Vagina (tissue), 2 donors: ENCODE data around the gene ADORA3. TPM values are rescaled to one million over a fixed set of nuclear protein-coding genes. Genes with fewer than 3 reads are reported as not detected.
"Not testable (repeated sequence)": the region's sequence is repeated elsewhere in the genome, so short reads cannot be mapped to it uniquely, and the experiment has no call there.

Source experiments
- DNase-seq, 2 donors: peaks; one replicate each; pipeline ENCODE4 v3.0.0-alpha.2; 2017; ENCODE audit errors: extremely low spot score in 2 of 2
- H3K27ac ChIP-seq: fragments of 200-600 bp; sonication (generic); one replicate; pipeline ENCODE4 v1.5.1; 2019
- H3K27me3 ChIP-seq: fragments of 200-600 bp; sonication (generic); one replicate; pipeline ENCODE4 v1.5.1; 2019
- H3K36me3 ChIP-seq, 2 donors: fragments of 200-600 bp; sonication (generic); one replicate each; pipeline ENCODE4 v1.5.1; 2017 to 2019
- H3K4me1 ChIP-seq: fragments of 200-600 bp; sonication (generic); one replicate; pipeline ENCODE4 v1.5.1; 2019
- H3K4me3 ChIP-seq, 2 donors: fragments of 200-600 bp; sonication (generic); 1 replicate in 1 of 2; 2 replicates in 1 of 2; pipeline ENCODE4 v1.5.1; 2016 to 2019
- H3K9me3 ChIP-seq: fragments of 200-600 bp; sonication (generic); one replicate; pipeline ENCODE4 v1.5.1; 2019
- CTCF ChIP-seq, 3 experiments: fragments of 450-650 bp in 2 of 3; fragments of 200-600 bp in 1 of 3; sonication (generic) in 1 of 3; IDR thresholded peaks; one replicate each; pipeline ENCODE4 v1.5.1; 2017 to 2019; ENCODE audit warnings: antibody characterized with exemption in 3 of 3, mild to moderate bottlenecking in 2 of 3, moderate library complexity in 2 of 3
- POLR2A ChIP-seq, 2 donors: fragments of 450-650 bp; IDR thresholded peaks; one replicate each; pipeline ENCODE4 v1.6.1; 2017; ENCODE audit warnings: antibody characterized with exemption in 2 of 2, mild to moderate bottlenecking in 2 of 2, moderate library complexity in 2 of 2
- POLR2AphosphoS5 ChIP-seq, 2 donors: sonication (generic); formaldehyde crosslinking; IDR thresholded peaks; one replicate each; pipeline ENCODE4 v1.9.0; 2017; ENCODE audit warnings: antibody characterized with exemption in 2 of 2, mild to moderate bottlenecking in 2 of 2, low read depth in 1 of 2; ENCODE audit not compliant: insufficient read depth in 1 of 2
- intact Hi-C: fragments of 100-400 bp; cut with DNase I; formaldehyde crosslinking; loops from one replicate; pipeline ENCODE4 v1.15.1; 2023
- total RNA-seq: library from RNA; depleted of rRNA; stranded (reverse); fragments of >200 nt; gene quantifications from one replicate; pipeline ENCODE4 v1.2.3, GENCODE V29; 2016

ADORA3 gene
- total RNA-seq: 5.2 TPM

DNA sequence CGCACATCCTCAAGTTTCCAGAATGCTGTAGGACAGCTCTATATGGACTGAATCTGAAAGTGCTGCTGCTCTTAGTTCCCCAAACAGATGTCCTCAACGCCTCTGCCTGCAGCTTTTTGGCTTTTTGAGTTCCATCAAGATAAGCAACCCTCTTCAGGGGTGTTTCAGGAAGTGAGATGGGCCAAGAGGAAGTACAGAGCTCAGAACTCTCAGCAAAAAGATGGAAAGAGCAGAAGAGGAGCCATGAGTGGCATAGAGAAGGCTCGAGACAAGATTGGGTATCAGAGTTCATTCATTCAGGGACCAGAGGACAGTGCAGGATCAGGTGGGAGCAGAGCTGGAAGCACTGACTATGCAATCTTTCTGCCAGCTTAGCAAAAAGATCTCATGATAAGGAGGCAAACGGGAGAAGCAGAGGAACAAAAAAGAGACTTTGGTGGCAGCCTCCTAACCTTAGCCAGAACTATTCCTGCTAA, at the start of gene ADORA3, which contains the start of gene TMIGD3:
TSS of gene ADORA3 (minus strand) at position 49 of the 476 bp plus-strand sequence. CDS start 279 bp downstream, outside the sequence.
TSS of gene TMIGD3 (minus strand) at position 49 of the 476 bp plus-strand sequence. CDS start 279 bp downstream, outside the sequence.
- intact Hi-C loops: loop anchor here (10.0 kb wide), 1 partner anchor 241 kb away; no protein-coding TSS in a partner anchor
- DNase-seq: no peak
- H3K4me1 ChIP-seq: peaks cover 15% of the 10 kb centered on the region
- H3K27ac ChIP-seq: no peak within 1 kb of the TSS
- no peak within 1 kb of the TSS for H3K4me3 ChIP-seq
- TF ChIP-seq POLR2A (IDR thresholded peaks at IDR 0.05) (no peak), CTCF (IDR thresholded peaks at IDR 0.05) (no peak), POLR2AphosphoS5 (IDR thresholded peaks at IDR 0.05; ENCODE audit: insufficient read depth in 1 of 2, low read depth in 1 of 2) (no peak)
- no peaks in the 10 kb centered on the region for H3K27me3 ChIP-seq
- no peaks in the 10 kb centered on the region for H3K36me3 ChIP-seq
- no peaks in the 10 kb centered on the region for H3K9me3 ChIP-seq

- Histone ChIP-seq H3K9me3 (no peaks in the 10 kb centered on the region), H3K4me1 (no peaks in the 10 kb centered on the region), H3K36me3 (no peaks in the 10 kb centered on the region), H3K4me3 (no peak overlapping the region), H3K27me3 (no peaks in the 10 kb centered on the region), H3K27ac (no peak overlapping the region)
- no peak for TF ChIP-seq CTCF (IDR thresholded peaks at IDR 0.05)
- no peak for TF ChIP-seq POLR2A (IDR thresholded peaks at IDR 0.05)
- DNase-seq: no peak
- intact Hi-C loops: no loop called here
Observed at GRCh38 chr1:111553196-111553595, 49.8 kb upstream of the ADORA3 start.

GRCh38 chr1:111552587-111552986, 49.2 kb upstream of the ADORA3 start:
- no peak for TF ChIP-seq POLR2A (IDR thresholded peaks at IDR 0.05)
- TF ChIP-seq POLR2AphosphoS5 (IDR thresholded peaks at IDR 0.05; ENCODE audit: insufficient read depth in 1 of 2, low read depth in 1 of 2): no peak
- no peak for TF ChIP-seq CTCF (IDR thresholded peaks at IDR 0.05)
- Histone ChIP-seq H3K4me3 (no peak overlapping the region), H3K9me3 (no peaks in the 10 kb centered on the region), H3K27ac (no peak overlapping the region), H3K4me1 (no peaks in the 10 kb centered on the region), H3K27me3 (no peaks in the 10 kb centered on the region), H3K36me3 (no peaks in the 10 kb centered on the region)
- intact Hi-C loops: no loop called here
- no peak for DNase-seq

DNA sequence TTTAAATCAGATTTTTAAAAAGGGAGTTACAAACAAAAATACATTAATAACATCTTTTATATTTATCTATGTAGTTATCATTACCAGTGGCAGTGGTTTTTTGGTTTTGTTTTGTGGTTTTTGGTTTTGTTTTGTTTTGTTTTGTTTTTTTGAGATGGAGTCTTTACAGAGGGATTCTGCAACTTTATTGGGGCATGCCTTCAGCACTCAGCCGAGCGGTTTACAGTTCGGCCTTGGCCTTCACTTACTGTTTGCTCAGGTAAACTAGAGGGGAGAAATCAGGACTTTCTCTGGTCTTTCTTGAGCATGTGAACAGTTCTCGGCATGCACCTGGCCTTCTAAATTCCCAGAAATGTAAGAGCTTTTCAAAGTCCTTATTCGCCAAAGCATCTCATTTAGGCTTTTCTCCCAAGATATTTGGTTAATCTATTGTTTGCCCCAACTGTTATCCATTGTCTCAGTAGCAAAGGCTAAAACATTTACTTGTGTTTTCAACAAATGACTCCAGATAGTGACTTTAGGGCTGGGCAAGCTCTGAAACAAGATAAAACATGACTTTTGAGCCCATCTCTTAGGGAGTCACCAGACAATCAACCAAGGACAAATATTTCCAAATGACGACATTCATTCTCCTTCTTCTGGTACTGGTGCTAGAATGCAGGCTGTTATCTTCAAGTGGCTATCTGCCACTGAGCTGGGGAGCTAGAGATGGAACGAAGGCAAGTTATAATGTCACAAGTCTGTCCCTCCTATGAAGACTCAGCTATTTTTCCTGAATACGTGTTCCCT, 48.4 kb upstream of the ADORA3 start:
- H3K27ac ChIP-seq: no peak overlapping the region
- intact Hi-C loops: no loop called here
- H3K9me3 ChIP-seq: no peaks in the 10 kb centered on the region
- no peak for DNase-seq
- no peaks in the 10 kb centered on the region for H3K27me3 ChIP-seq
- no peaks in the 10 kb centered on the region for H3K4me1 ChIP-seq
- H3K4me3 ChIP-seq: no peak overlapping the region
- TF ChIP-seq CTCF (IDR thresholded peaks at IDR 0.05) (no peak), POLR2AphosphoS5 (IDR thresholded peaks at IDR 0.05; ENCODE audit: insufficient read depth in 1 of 2, low read depth in 1 of 2) (no peak), POLR2A (IDR thresholded peaks at IDR 0.05) (no peak)
- no peaks in the 10 kb centered on the region for H3K36me3 ChIP-seq

GRCh38 chr1:111547786-111548185, 44.4 kb upstream of the ADORA3 start:
- not testable (repeated sequence) for H3K27me3 ChIP-seq, DNase-seq, H3K4me3 ChIP-seq

More at GRCh38 chr1:111547786-111548185, 44.4 kb upstream of the ADORA3 start:
- H3K4me1 ChIP-seq, H3K27ac ChIP-seq, H3K9me3 ChIP-seq, H3K36me3 ChIP-seq, intact Hi-C loops: not testable (repeated sequence)
